Measurements from ENCODE around the gene SLFN5.
"Not testable (repeated sequence)": the region's sequence is repeated elsewhere in the genome, so short reads cannot be mapped to it uniquely, and the experiment has no call there.

The SLFN5 gene

DNA sequence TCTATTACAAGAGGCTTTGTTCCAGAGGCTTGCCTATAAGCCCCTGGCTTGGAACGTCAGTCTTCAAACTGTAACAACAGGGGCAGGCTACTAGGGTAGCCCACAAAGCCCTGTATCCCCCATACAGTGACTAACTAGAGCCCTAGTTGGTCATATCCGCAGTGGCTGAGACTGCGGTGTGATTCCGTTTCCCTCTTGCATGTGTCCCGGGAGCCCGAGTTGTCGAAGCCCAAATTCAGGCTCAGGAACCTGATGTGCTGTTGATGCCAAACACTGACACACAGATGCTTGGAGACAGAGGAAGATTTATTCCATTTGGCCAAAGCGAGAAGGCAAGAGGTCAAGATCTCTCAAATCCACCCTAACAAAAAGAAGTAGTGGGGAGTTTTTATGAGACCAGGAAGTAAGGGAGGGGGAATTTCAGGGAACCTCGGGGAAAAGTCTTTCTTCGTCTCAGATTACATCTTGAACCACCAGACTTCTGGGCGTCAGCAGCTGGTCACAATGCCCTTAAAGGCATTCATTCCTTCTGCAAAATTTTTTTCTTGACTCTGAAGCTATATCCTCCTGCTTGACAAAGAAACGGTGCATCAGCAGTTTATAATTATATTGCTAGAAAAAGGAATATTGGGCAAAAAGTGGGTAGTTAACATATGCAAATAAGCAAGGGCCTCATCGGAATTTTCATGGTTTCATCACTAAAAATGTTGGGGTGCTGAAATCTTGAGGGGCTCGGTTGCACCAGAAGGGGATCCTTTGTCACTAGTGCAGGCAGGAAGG is 879 bp downstream of the SLFN5 start:
- DNase-seq, result peak; percentile 47

DNA sequence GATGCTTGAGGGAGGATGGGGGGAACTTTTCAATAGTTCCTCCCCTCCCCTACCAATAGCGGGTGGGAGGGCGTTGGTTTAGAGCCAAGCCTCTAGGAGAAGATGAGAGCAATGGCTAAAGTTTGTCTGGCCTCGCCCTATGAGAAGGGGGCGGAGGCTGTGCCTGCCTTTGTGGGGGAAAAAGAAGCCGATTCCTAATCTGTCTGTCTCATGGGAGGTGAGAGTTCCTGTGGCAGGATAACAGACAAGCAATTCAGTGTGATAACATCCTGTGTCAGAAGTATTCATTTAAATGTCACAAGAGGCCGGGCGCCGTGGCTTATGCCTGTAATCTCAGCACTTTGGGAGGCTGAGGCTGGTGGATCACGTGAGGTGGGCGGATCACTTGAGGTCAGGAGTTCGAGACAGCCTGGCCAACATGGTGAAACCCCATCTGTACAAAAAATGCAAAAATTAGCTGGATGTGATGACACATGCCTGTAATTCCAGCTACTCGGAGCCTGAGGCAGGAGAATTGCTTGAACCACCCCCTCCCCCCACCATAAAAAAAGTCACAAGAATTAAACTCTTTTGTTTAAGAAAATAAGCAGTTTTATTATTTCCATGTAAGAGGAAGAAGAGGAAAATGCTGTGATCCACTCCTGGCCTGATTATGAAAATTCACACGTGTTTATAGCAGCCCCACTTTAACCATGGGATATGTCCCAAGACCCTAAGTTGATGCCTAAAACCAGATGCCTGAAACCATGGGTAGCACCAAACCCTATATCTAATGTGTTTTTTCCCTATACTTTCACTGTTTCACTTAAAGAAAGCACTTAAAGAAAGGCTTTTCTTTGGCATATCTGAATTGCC is 1.7 kb downstream of the SLFN5 start:
- peak; percentile 75 for DNase-seq

DNA sequence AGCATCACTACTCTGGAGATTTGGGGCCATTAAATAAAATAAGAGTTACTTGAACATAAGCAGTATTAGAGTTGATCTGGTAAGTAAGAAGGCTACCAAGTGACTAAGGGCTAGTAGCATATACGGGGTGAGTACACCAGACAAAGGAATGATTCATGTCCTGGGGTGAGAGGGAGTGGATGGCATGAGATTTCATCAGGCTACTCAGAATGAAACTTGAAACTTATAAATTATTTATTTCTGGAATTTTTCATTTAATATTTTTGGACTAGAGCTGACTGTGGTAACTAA is 2.3 kb downstream of the SLFN5 start:
- DNase-seq, result no peak

DNA sequence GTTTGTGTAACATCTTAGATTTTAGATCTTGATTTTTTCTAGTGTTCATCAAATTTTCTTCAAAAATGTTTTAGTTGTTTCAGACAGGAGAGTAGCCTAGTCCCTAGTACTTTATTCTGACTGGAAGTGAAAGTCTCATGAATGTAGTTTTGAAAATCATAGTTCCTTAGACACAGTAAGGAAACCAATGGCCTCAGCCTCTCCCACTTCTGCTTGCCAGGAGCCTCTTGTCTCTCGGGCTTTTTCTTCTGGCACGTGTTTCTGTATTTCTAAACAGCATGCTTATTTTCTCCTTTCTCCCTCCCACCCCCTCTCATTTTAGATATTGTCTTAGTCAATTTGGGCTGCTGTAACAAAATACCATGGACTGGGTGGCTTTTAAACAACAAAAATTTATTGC is 9.8 kb downstream of the SLFN5 start:
- no peak for DNase-seq

DNA sequence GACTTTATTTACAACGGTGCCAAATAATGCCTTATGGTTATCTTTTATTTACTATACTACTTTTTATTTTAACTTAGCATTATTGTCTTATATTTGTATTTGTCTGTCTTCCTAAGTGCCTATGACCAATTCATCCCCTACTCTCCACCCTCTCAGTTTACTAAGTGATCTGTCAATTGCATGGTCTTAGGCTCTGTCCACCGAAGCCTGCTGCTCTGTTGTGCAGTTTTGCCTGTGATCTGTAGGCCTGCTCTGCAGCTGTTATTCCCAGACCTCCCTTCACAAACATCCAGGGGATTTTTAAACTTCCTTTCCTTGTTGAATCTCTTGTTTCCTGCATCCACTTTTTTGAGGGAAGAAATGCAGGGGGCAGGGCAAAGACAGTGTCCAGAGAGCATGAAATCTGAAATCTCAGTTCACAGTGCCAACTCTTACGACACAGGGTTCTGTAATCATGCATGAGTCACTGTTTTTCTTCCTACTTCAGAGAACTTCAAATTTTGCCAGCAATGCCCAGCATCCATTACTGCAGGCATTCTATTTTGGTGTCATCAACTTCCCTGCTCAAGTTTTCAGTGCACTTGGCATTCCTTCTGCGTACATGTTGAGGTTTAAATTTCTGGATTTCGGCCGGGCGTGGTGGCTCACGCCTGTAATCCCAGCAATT is 11.4 kb downstream of the SLFN5 start:
- DNase-seq, result peak; percentile 21

DNA sequence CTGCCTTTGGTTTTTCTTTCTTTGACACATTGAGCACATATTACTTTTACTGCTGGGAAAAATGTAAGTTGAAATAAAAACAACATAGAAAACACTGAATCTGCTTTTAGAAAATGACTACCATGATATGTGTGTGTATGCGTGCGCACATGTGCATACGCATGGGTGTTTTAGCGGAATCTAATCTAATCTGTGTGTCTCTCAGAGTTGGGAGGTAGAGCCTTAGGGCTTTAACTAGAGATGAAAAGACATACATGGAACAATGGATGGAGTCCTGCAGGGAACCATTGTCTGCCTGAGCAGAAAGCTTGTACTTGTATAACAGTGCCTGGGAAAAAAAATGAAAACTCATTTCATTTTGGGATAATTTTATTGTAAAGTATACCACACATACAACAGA is 12.4 kb downstream of the SLFN5 start:
- no peak for DNase-seq

DNA sequence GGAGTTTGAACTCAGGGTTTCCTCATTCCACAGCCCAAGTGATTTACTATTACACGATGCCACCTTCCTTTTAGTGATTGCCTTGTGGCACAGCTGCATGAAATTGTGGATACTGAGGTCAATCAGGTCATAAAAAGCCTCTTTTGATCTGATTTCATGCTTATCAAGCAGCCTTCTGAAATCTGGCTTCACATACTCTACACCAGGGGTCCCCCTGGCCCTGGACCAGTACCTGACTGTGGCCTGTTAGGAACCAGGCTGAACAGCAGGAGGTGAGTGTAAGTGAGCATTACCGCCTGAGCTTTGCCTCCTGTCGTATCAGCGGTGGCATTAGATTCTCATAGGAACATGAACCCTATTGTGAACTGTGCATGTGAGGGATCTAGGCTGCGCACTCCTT is 13.8 kb downstream of the SLFN5 start:
- no peak for DNase-seq

DNA sequence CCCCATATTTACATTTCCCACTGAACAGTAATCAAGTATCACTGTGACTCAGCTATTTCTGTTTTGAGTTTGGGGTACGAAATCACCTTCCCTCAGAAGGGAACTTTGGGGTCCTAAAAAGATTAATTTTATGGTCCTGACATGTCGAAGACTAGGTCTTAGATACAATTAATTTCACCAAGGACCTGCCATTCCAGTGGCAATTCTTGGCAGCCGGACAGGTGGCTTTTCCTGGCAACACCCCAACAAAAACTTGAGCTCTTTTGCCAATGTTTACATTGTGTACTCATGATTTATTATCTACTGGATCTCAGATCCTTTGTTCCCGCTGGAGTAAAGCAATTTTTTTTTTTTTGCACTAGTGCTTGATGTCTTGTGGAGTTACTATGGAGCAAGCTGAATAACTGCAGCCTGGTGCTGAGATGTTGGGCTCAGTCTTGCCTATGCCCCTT is 14.4 kb downstream of the SLFN5 start:
- no peak for DNase-seq

DNA sequence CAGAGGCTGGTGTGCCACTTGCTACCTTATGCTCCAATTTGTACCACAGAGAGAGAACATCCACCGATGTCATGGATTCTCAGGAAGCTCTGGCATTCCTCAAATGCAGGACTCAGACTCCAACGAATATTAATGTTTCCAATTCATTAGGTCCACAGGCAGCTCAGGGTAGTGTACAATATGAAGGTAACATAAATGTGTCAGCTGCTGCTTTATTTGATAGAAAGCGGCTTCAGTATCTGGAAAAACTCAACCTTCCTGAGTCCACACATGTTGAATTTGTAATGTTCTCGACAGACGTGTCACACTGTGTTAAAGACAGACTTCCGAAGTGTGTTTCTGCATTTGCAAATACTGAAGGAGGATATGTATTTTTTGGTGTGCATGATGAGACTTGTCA is 16.1 kb downstream of the SLFN5 start:
- DNase-seq, result no peak

DNA sequence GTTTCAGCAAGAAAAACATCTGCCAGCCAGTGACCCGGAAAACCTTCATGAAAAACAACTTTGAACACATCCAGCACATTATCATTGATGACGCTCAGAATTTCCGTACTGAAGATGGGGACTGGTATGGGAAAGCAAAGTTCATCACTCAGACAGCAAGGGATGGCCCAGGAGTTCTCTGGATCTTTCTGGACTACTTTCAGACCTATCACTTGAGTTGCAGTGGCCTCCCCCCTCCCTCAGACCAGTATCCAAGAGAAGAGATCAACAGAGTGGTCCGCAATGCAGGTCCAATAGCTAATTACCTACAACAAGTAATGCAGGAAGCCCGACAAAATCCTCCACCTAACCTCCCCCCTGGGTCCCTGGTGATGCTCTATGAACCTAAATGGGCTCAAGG is 22.2 kb downstream of the SLFN5 start:
- DNase-seq, result no peak

DNA sequence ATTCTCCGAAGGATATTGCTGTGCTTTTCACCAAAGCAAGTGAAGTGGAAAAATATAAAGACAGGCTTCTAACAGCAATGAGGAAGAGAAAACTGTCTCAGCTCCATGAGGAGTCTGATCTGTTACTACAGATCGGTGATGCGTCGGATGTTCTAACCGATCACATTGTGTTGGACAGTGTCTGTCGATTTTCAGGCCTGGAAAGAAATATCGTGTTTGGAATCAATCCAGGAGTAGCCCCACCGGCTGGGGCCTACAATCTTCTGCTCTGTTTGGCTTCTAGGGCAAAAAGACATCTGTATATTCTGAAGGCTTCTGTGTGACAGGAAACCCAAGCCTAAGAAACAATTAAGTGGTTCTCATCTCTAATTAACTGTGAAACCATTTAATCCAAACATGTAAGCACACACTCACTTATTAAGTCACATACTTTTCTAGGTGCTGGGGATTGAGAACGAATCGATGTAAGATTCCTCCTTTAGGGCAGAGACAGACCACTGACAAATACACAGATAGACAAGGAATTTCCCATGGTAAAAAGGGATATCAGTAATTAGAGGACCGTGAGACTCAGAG is 22.8 kb downstream of the SLFN5 start:
- DNase-seq, result no peak

DNA sequence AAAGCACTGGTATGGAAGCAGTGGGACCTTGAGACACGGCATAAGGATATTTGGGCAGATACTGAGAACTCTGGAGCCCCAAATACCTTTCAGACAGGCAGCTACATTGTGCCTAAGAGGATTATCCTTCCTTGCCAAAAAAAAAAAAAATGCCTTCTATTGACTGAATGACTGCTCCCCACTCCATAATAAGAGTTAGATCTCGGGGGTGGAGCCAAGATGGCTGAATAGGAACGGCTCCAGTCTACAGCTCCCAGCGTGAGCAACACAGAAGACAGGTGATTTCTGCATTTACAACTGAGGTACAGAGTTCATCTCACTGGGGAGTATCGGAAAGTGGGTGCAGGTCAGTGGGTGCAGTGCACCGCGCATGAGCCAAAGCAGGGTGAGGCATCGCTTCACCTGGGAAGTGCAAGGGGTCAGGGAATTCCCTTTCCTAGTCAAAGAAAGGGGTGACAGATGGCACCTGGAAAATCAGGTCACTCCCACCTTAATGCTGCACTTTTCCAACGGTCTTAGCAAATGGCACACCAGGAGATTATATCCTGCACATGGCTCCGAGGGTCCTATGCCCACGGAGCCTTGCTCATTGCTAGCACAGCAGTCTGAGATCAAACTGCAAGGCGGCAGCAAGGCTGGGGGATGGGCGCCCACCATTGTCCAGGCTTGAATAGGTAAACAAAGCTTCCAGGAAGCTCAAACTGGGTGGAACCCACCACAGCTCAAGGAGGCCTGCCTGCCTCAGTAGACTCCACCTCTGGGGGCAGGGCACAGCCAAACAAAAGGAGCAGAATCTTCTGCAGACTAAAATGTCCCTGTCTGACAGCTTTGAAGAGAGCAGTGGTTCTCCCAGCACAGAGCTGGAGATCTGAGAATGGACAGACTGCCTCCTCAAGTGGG is 31.5 kb downstream of the SLFN5 start:
- DNase-seq, result not testable (repeated sequence)

DNA sequence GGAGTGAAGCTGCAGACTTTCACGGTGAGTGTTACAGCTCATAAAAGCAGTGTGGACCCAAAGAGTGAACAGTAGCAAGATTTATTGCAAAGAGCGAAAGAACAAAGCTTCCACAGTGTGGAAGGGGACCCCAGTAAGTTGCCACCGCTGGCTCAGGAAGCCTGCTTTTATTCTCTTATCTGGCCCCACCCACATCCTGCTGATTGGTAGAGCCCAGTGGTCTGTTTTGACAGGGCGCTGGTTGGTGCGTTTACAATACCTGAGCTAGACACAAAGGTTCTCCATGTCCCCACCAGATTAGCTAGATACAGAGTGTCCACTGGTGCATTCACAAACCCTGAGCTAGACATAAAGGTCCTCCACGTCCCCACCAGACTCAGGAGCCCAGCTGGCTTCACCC is 35.6 kb downstream of the SLFN5 start:
- DNase-seq, result not testable (repeated sequence)

DNA sequence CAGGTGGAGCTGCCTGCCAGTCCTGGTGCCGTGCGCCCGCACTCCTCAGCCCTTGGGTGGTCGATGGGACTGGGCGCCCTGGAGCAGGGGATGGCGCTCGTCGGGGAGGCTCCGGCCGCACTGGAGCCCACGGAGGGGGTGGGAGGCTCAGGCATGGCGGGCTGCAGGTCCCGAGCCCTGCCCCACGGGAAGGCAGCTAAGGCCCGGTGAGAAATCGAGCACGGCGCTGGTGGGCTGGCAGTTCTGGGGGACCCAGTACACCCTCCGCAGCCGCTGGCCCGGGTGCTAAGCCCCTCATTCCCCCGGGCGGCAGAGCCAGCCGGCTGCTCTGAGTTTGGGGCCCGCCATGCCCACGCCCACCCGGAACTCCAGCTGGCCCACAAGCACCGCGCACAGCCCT is 36.0 kb downstream of the SLFN5 start:
- DNase-seq, result not testable (repeated sequence)

DNA sequence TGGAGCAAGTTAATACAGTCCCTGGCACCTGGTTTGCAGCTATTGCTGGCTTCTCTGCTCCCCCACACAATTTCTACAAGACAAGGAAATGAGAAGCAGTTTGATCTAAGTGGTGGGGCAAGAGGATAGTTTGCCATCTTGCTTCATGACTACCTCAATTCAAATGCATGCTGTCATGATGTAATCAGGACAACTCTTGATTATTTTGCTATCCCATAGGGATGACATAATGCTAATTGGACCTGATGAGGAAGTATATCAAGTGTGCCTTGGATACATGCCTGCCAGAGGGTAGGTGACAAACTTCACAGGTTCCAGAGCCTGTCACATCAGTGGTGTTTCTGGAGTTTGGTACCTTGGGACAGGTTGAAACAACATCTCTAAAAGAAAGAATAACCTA is 40.9 kb downstream of the SLFN5 start:
- no peak for DNase-seq

DNA sequence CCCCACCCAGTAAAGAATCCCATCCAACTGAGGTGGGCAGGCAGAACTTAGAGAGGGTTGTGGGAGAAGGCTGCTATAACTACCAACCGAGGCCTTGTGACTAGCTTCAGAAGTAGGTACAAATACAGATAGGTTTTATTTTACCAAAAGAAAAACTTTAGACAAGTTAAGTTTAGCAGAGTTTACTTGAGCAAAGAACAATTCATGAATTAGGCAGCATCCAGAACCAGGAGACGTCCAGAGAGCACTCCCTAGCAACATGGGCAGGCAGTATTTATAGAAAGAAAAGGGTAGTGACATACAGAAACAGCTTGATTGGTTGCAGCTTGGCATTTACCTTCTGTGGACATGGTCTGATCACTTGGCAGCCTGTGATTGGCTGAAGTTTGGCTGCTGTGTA is 42.1 kb downstream of the SLFN5 start:
- DNase-seq, result no peak

DNA sequence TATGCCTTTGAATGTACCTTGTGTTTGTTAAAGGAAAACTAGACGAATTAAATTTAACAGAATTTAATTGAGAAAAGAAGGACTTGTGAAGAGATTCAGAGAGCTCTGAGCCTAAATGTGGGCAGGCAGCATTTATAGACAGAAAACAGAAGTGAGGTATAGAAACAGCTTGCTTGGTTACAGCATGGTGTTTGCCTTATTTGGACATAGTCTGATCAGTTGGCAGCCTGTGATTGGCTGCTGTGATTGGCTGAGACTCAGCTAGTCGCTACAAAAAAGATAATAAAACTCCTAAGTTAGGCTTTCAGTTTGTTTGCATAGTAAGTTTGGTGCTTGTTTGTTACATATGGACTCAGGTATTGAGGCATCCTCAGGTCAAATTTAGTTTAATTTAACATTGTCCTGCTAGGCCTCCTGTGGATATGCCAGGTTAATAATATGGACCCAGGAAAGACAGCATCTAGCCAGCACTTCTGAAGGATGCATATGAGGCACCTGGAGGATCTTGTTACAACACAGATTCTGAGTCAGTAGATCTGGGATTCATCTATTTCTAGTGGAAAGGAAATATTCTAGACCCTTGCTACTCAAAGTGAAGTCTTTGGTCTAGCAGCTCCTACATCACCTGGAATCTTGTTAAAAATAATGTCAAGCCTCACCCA is 43.4 kb downstream of the SLFN5 start:
- no peak for DNase-seq

DNA sequence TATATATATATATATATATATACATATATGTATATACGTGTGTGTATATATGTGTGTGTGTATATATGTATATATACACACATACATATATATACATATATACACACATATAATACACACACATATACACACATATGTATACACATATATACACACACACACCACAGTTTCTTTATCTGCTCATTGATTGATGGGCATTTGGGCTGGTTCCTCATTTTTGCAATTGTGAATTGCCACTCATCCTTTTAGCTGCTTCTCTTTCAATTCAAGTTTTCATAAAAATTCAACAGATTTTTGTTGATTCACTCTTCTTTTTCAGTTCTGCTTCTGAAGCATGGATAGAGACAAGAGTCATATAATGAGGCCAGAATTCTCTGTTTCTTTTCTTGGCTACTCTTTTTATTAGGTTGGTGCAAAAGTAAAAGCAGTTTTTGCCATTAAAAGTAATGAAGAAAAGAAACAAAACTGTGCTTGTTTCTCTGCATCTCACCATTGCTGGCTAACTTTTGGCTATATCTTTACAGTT is 44.5 kb downstream of the SLFN5 start:
- DNase-seq, result no peak

DNA sequence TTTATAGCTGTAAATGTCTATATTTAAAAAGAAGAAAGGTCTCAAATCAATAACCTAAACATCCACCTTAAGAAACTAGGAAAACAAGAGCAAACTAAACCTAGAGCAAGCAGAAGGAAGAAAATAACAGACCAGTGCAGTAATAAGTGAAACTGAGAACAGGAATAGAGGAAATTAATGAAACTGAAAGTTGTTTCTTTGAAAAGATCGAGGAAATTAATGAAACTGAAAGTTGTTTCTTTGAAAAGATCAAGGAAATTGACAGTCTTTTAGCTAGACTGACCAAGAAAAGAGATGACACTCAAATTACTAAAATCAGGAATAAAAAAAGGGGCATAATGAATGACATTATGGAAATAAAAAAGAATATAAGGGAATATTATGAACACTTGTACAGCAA is 46.4 kb downstream of the SLFN5 start:
- DNase-seq, result no peak

DNA sequence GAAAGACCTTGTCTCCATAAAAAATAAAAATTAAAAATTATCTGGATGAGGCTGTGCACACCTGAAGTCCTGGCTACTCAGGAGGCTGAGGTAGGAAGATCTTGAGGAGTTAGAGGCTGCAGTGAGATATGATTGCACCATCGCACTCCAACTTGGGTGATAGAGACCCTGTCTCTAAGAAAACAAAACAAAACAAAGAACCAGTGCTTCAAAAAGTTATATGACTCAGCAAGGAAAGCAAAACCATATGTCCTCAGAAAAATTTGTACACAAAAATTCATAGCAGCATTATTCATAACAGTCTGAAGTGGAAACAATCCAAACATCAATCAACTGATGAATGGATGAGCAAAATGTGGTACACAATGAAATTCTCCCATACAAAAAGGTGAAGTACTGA is 48.9 kb downstream of the SLFN5 start:
- DNase-seq, result no peak

DNA sequence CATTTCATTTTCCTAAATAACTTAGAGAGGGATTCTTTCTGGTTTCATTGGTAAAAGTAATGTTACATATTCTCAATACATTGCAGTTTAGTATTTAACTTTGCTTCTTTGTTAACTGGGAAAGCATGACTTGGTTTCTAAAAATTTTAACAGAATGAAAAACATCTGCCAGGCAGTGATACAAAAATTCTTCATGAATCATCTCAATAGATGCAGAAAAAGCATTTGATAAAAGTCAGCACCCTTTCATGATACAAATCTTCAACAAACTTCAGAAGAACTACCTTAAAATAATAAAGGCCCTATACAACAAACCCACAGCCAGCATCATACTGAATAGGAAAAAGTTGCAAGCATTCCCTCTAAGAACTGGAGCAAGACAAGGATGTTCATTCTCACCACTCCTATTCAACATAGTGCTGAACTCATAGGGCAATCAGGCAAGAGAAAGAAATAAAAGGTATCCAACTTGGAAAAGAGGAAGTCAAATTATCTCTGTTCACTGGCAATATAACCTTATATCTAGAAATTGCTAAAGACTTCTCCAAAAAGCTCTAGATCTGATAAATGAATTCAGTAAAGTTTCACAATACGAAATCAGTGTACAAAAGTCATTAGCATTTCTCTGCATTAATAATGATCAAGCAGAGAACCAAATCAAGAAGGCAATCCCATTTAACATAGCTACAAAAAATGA is 50.4 kb downstream of the SLFN5 start:
- DNase-seq, result no peak

Data from NK-92 treated with Interleukin-12 subunit alpha and Interleukin-12 subunit beta, amount 100 ng/mL, for 24 hours (cell line).